H1 (cell line): ENCODE results near the gene UPP1. TPM values are rescaled to one million over a fixed set of nuclear protein-coding genes. Genes with fewer than 3 reads are reported as not detected.

ENCODE experiments used
- CTCF ChIP-seq, 3 experiments: IDR thresholded peaks; 1 replicate in 2 of 3; 2 replicates in 1 of 3; pipeline versions ENCODE4 v1.5.1 to v1.6.1; 2011; ENCODE audit warnings: low read length in 3 of 3, mild to moderate bottlenecking in 3 of 3, inconsistent platforms in 2 of 3, low read depth in 1 of 3, moderate library complexity in 1 of 3; ENCODE audit not compliant: insufficient read depth in 1 of 3; ENCODE audit errors: control extremely low read depth in 1 of 3
- KDM1A ChIP-seq: fragments of 200-600, 300-600 bp; sonication (generic); IDR thresholded peaks from 2 replicates; pipeline ENCODE4 v1.7.1; 2016; ENCODE audit warnings: mild to moderate bottlenecking, low read length, borderline replicate concordance
- polyA plus RNA-seq, 7 experiments: library from polyadenylated mRNA; depleted of rRNA in 3 of 7; stranded (reverse) in 5 of 7; unstranded in 2 of 7; fragments of >200 nt in 5 of 7; fragments of 200-250 nt in 2 of 7; gene quantifications; 1 replicate in 5 of 7; 2 replicates in 1 of 7; 4 replicates in 1 of 7; pipeline versions ENCODE4 v1.2.1 to v1.2.3, GENCODE V29; 2011 to 2013; ENCODE audit warnings: missing spikeins in 2 of 7, mixed read lengths in 2 of 7
- total RNA-seq: library from RNA; stranded (reverse); fragmentation: NEBNext Ultra II Directional; extraction: Animal tissue kit (Norgen Biotek cat#: 25700); gene quantifications from 2 replicates; pipeline ENCODE4 v1.2.1, GENCODE V29; 2021

UPP1 gene
- total and polyA plus RNA-seq, 2 of the 8 experiments (the other 6 are each of a cell fraction or from before 2014, with no cell fraction given) = 40.7 to 46.2 TPM

GRCh38 chr7:48058990-48059389, 30.1 kb upstream of the UPP1 start (continued):
- no peak for TF ChIP-seq CTCF (IDR thresholded peaks at IDR 0.05; ENCODE audit: control extremely low read depth in 1 of 3, insufficient read depth in 1 of 3, low read depth in 1 of 3, low read length in 3 of 3)
- TF ChIP-seq KDM1A = no peak
- TF ChIP-seq, all 59 proteins: peak for 0
